HAP-1 (cell line): ENCODE data around the gene SPATS1.
"Not testable (repeated sequence)": the region's sequence is repeated elsewhere in the genome, so short reads cannot be mapped to it uniquely, and the experiment has no call there.

Experiments
- DNase-seq, 2 experiments: peaks; one replicate each; pipeline ENCODE4 v3.0.0-alpha.2; 2016 to 2020; ENCODE audit warnings: low spot score in 2 of 2
- H3K27me3 ChIP-seq: fragments of 250-450 bp; sonication (Bioruptor Pico); 2 replicates; pipeline ENCODE4 v1.5.1; 2020; ENCODE audit warnings: low read depth, mild to moderate bottlenecking, moderate library complexity
- H3K36me3 ChIP-seq: fragments of 250-450 bp; sonication (Bioruptor Pico); replicated peaks from 2 replicates; pipeline ENCODE4 v1.5.1; 2020; ENCODE audit warnings: mild to moderate bottlenecking
- H3K4me1 ChIP-seq: fragments of 250-450 bp; sonication (Bioruptor Pico); 2 replicates; pipeline ENCODE4 v1.5.1; 2020; ENCODE audit warnings: mild to moderate bottlenecking
- H3K4me3 ChIP-seq: fragments of 250-450 bp; sonication (Bioruptor Pico); 2 replicates; pipeline ENCODE4 v1.5.1; 2020; ENCODE audit warnings: mild to moderate bottlenecking, moderate library complexity
- H3K9me3 ChIP-seq: fragments of 250-450 bp; sonication (Bioruptor Pico); 2 replicates; pipeline ENCODE4 v1.5.1; 2020; ENCODE audit warnings: mild to moderate bottlenecking, moderate library complexity
- in situ Hi-C: fragments of 300-500 bp; cut with MboI; formaldehyde crosslinking; loops from 3 replicates; pipeline ENCODE4 v1.14.3; 2020; ENCODE audit warnings: low sequenced_read_pairs, inconsistent platforms, mixed read lengths

SPATS1 gene

GRCh38 chr6:44304282-44305199, 37.9 kb upstream of the SPATS1 start:
- no peaks in the 10 kb centered on the region for H3K27me3 ChIP-seq
- in situ Hi-C loops: no loop called here
- peak in 1 of 2 experiments; percentile 59 for DNase-seq
- H3K4me1 ChIP-seq: no peaks in the 10 kb centered on the region
- H3K36me3 ChIP-seq: peaks cover 82% of the 10 kb centered on the region
- no peaks in the 10 kb centered on the region for H3K9me3 ChIP-seq
- no peak overlapping the region for H3K4me3 ChIP-seq

DNA sequence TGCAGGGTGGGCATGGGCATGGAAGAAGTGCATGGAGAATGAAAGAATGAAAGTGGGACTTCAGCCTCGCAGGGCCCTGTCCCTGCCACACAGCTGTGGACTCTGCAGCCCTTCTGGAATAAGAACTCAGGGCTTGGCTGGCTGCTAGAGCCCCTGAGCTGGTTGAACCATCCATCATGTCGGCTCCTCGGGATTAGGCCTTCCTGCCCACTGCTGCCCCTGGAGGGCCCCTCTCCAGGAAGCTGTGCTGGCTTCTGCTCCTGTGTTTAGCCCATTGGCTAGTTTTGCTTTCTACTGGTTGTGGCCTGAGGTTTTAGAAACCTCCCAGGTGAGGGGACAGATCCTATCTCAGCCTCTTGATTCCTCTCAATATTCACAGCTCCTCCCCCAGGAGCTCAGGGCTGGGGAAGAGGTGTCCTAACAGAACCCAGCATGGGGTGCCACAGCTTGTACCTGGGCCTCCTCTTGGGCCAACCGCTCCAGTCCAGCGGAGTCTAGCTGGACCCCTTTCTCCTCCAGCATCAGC, 37.2 kb upstream of the SPATS1 start:
- Histone ChIP-seq H3K36me3 (peaks cover 86% of the 10 kb centered on the region), H3K9me3 (no peaks in the 10 kb centered on the region), H3K4me3 (no peak overlapping the region), H3K4me1 (no peaks in the 10 kb centered on the region), H3K27me3 (no peaks in the 10 kb centered on the region)
- no peak for DNase-seq
- in situ Hi-C loops: no loop called here

DNA sequence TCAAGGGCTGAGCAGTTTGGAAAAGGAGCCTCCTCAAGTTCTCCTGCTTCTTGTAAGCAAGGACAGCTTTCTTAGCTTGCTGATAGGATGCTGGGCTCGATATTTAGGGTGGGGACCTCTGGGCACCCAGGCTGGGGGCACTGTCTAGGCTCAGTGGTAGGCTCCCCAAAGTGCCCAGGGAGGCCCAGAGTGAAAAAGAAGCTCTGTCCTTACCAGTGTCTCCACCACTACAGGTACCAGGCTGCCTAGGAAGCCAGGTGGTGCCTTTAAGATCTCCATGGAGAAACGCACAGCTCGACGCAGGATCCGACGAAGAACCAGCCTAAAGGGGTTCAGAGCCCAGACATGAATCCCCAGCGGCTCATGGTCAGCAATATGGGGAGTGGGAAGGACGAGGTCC, 35.7 kb upstream of the SPATS1 start:
- H3K4me3 ChIP-seq: no peak overlapping the region
- H3K9me3 ChIP-seq: no peaks in the 10 kb centered on the region
- H3K36me3 ChIP-seq: peaks cover 92% of the 10 kb centered on the region
- in situ Hi-C loops: no loop called here
- no peak for DNase-seq
- H3K27me3 ChIP-seq: no peaks in the 10 kb centered on the region
- H3K4me1 ChIP-seq: peaks cover under 1% of the 10 kb centered on the region; the same call in 1 of the 2 replicates

GRCh38 chr6:44307217-44307616, 35.2 kb upstream of the SPATS1 start:
- DNase-seq: no peak
- Histone ChIP-seq H3K4me1 (peaks cover 6% of the 10 kb centered on the region; the same call in 1 of the 2 replicates), H3K36me3 (peaks cover 89% of the 10 kb centered on the region), H3K9me3 (no peaks in the 10 kb centered on the region), H3K4me3 (no peak overlapping the region), H3K27me3 (no peaks in the 10 kb centered on the region)
- in situ Hi-C loops: no loop called here

GRCh38 chr6:44309092-44309491, 33.4 kb upstream of the SPATS1 start:
- no peaks in the 10 kb centered on the region for H3K9me3 ChIP-seq
- H3K36me3 ChIP-seq: peaks cover 70% of the 10 kb centered on the region
- H3K4me1 ChIP-seq: peaks cover 9% of the 10 kb centered on the region
- no peak for DNase-seq
- H3K27me3 ChIP-seq: no peaks in the 10 kb centered on the region
- in situ Hi-C loops: no loop called here
- H3K4me3 ChIP-seq: no peak overlapping the region

- DNase-seq: no peak
- Histone ChIP-seq H3K27me3 (no peaks in the 10 kb centered on the region), H3K4me3 (no peak overlapping the region), H3K4me1 (peaks cover 9% of the 10 kb centered on the region), H3K36me3 (peaks cover 65% of the 10 kb centered on the region), H3K9me3 (no peaks in the 10 kb centered on the region)
- in situ Hi-C loops: no loop called here
Measured at GRCh38 chr6:44309631-44310030, 32.8 kb upstream of the SPATS1 start.

DNA sequence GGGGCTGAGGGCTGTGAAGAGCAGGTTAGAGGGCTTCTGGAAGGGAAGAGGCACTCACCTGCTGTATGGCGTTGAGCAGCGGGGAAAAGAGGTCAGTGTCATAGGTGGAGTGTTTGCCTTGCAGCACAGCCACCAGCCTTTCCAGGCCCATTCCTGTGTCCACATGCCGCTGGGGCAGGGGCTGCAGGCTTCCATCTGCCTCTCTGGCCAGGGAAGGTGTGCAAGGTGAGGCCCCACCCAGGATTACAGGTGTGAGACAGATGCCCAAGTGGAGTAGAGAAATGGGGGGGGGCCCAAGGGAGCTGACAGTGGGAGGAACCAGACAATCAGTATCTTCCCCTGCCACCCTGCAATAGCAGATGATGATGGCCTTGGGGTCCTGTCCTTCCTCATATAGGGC, 32.2 kb upstream of the SPATS1 start:
- Histone ChIP-seq H3K9me3 (no peaks in the 10 kb centered on the region), H3K27me3 (no peaks in the 10 kb centered on the region), H3K36me3 (peaks cover 59% of the 10 kb centered on the region), H3K4me3 (no peak overlapping the region), H3K4me1 (peaks cover 9% of the 10 kb centered on the region)
- DNase-seq: no peak
- in situ Hi-C loops: no loop called here

GRCh38 chr6:44311304-44311703, 31.1 kb upstream of the SPATS1 start:
- Histone ChIP-seq H3K36me3 (peaks cover 52% of the 10 kb centered on the region), H3K27me3 (no peaks in the 10 kb centered on the region), H3K9me3 (no peaks in the 10 kb centered on the region), H3K4me1 (peaks cover 9% of the 10 kb centered on the region), H3K4me3 (no peak overlapping the region)
- in situ Hi-C loops: no loop called here
- DNase-seq: no peak

- Histone ChIP-seq H3K4me3 (no peak overlapping the region; the same call in 1 of the 2 replicates), H3K27me3 (no peaks in the 10 kb centered on the region), H3K4me1 (peaks cover 9% of the 10 kb centered on the region), H3K9me3 (no peaks in the 10 kb centered on the region), H3K36me3 (peaks cover 47% of the 10 kb centered on the region)
- in situ Hi-C loops: no loop called here
- DNase-seq: no peak
Measured at GRCh38 chr6:44311767-44312166, 30.7 kb upstream of the SPATS1 start.

- peaks cover 36% of the 10 kb centered on the region for H3K36me3 ChIP-seq
- peak within 1 kb of the TSS; percentile 97 for H3K4me3 ChIP-seq
- peaks cover 9% of the 10 kb centered on the region for H3K4me1 ChIP-seq
- H3K27me3 ChIP-seq: no peaks in the 10 kb centered on the region
- H3K9me3 ChIP-seq: no peaks in the 10 kb centered on the region
- DNase-seq: peak; percentile 76 to 95
- in situ Hi-C loops: no loop called here
Measured at GRCh38 chr6:44312901-44313788, 29.3 kb upstream of the SPATS1 start, which contains the start of gene AARS2. AARS2 (minus strand) TSS chr6:44313347; CDS start chr6:44313323, 24 bp downstream.

DNA sequence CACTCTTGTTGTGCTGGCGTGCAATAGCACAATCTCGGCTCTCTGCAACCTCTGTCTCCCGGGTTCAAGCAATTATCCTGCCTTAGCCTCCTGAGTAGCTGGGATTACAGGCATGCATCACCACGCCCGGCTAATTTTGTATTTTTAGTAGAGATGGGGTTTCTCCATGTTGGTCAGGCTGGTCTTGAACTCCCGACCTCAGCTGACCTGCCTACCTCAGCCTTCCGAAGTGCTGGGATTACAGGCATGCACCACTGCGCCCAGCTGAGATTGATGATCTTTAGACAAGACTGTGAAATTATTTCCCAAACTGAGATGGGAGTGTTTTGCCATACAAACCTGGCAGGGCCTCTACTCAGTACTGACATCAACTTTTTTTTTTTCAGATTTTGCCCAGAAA, 27.8 kb upstream of the SPATS1 start:
- H3K4me1 ChIP-seq, H3K27me3 ChIP-seq, DNase-seq, H3K4me3 ChIP-seq, H3K9me3 ChIP-seq, in situ Hi-C loops: not testable (repeated sequence)
- peaks cover 22% of the 10 kb centered on the region for H3K36me3 ChIP-seq

- no peak for DNase-seq
- in situ Hi-C loops: no loop called here
- Histone ChIP-seq H3K27me3 (peaks cover 16% of the 10 kb centered on the region), H3K9me3 (no peaks in the 10 kb centered on the region), H3K4me1 (peaks cover 9% of the 10 kb centered on the region), H3K36me3 (peaks cover 14% of the 10 kb centered on the region), H3K4me3 (no peak overlapping the region)
Measured at GRCh38 chr6:44315516-44315915, 26.9 kb upstream of the SPATS1 start.

DNA sequence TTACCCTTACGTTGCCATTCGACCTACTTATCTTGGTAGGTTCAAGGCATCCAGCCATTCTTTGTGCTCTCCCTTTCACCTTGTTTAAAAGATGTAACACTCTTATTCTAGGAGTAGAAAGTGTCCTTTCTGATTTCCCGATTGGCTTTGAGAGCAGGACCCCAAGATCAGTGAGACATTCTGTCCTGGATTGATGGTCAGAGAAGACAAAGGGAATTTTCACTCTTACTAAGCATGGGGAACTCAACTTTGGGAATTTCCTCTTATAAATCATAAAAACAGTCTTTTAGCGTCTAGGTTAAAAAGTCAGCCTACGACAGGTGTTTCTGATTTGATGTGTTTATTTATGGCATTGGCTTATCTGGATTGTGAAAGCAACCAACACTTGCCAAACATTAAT, 26.5 kb upstream of the SPATS1 start:
- Histone ChIP-seq H3K27me3 (peaks cover 16% of the 10 kb centered on the region), H3K4me1 (peaks cover 9% of the 10 kb centered on the region), H3K36me3 (peaks cover 9% of the 10 kb centered on the region), H3K4me3 (no peak overlapping the region), H3K9me3 (no peaks in the 10 kb centered on the region)
- DNase-seq: no peak
- in situ Hi-C loops: no loop called here
